ENCODE measurements around the gene SRPX2.

The SRPX2 gene

DNA sequence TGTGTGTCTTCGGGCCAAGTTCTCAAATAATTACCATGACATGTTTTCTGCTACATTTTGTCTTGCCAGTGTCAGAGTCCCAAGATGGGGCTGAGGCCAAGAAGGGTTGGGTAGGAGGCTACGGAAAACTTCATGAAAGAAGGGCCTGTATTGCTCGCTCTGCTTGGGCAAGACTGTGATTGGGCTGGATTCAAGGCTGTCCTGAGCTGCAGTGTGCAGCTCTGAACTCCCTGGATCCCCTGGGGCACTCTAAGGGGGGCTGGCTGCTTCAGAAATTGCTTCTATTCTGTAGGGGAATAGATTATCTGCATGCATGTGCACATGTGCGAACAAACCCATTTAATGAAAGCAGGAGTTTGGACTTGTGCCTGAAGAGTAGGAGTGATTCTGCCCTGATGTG lies 21.0 kb upstream of the SRPX2 start (continued):
- TF ChIP-seq, protein P1, sequence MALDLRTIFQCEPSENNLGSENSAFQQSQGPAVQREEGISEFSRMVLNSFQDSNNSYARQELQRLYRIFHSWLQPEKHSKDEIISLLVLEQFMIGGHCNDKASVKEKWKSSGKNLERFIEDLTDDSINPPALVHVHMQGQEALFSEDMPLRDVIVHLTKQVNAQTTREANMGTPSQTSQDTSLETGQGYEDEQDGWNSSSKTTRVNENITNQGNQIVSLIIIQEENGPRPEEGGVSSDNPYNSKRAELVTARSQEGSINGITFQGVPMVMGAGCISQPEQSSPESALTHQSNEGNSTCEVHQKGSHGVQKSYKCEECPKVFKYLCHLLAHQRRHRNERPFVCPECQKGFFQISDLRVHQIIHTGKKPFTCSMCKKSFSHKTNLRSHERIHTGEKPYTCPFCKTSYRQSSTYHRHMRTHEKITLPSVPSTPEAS (tag by site-specific recombination; IDR thresholded peaks at IDR 0.05) = no peak
- TF ChIP-seq ZNF140 (tag by site-specific recombination; IDR thresholded peaks at IDR 0.05) (no peak), ZEB2 (tag by site-specific recombination; IDR thresholded peaks at IDR 0.05) (no peak), MYNN (tag by site-specific recombination; IDR thresholded peaks at IDR 0.05; ENCODE audit: borderline replicate concordance) (no peak), IKZF3 (tag by site-specific recombination; IDR thresholded peaks at IDR 0.05) (no peak), ZNF133 (tag by site-specific recombination; IDR thresholded peaks at IDR 0.05) (no peak), ZNF707 (tag by site-specific recombination; IDR thresholded peaks at IDR 0.05) (no peak), ZNF664 (tag by site-specific recombination; IDR thresholded peaks at IDR 0.05) (no peak)

DNA sequence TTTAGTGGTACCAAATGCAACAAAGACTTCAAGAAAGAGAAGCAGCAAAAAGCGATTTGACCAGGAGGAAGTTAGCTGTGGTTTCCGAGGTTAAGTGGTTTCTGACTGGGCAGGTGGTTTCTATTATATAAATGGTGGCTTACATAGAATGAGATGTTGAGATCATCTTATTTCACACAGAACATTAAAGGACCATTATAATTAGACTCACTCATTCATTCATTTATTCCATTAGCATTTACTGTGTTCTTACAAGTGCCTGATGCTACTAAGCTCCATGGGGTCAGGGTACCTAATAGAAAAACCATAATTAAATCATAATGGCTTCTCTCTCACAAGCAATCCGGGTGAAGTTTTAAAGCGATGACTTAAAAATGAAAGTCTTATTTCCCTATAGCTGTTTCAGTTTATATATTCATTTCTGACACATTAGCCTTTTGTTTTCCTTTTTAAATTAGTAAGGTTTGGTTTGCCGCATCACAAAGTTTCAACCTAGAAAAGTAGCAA lies 18.0 kb upstream of the SRPX2 start:
- H3K4me1 ChIP-seq (ENCODE audit: control insufficient read depth, insufficient read depth, low read length) = no peaks in the 10 kb centered on the region
- H3K9me3 ChIP-seq (ENCODE audit: control insufficient read depth, insufficient read depth, low read depth, low read length) = no peaks in the 10 kb centered on the region
- TF ChIP-seq, protein P2, sequence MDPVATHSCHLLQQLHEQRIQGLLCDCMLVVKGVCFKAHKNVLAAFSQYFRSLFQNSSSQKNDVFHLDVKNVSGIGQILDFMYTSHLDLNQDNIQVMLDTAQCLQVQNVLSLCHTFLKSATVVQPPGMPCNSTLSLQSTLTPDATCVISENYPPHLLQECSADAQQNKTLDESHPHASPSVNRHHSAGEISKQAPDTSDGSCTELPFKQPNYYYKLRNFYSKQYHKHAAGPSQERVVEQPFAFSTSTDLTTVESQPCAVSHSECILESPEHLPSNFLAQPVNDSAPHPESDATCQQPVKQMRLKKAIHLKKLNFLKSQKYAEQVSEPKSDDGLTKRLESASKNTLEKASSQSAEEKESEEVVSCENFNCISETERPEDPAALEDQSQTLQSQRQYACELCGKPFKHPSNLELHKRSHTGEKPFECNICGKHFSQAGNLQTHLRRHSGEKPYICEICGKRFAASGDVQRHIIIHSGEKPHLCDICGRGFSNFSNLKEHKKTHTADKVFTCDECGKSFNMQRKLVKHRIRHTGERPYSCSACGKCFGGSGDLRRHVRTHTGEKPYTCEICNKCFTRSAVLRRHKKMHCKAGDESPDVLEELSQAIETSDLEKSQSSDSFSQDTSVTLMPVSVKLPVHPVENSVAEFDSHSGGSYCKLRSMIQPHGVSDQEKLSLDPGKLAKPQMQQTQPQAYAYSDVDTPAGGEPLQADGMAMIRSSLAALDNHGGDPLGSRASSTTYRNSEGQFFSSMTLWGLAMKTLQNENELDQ (tag by site-specific recombination; IDR thresholded peaks at IDR 0.05; ENCODE audit: low read depth) = no peak
- TF ChIP-seq TRIM28 (IDR thresholded peaks at IDR 0.05; ENCODE audit: borderline replicate concordance, low read length) (no peak), ZSCAN16 (tag by site-specific recombination; IDR thresholded peaks at IDR 0.05) (no peak), ZNF394 (tag by site-specific recombination; IDR thresholded peaks at IDR 0.05; ENCODE audit: borderline replicate concordance) (no peak), ZNF132 (tag by site-specific recombination; IDR thresholded peaks at IDR 0.05; ENCODE audit: borderline replicate concordance) (no peak), IKZF3 (tag by site-specific recombination; IDR thresholded peaks at IDR 0.05) (no peak), ZNF423 (tag by site-specific recombination; IDR thresholded peaks at IDR 0.05) (no peak), OVOL3 (tag by site-specific recombination; IDR thresholded peaks at IDR 0.05) (no peak), HOXA7 (CRISPR knock-in tag; IDR thresholded peaks at IDR 0.05; ENCODE audit: borderline replicate concordance) (no peak), ZNF654 (tag by site-specific recombination; IDR thresholded peaks at IDR 0.05; ENCODE audit: low read depth) (no peak), OSR2 (tag by site-specific recombination; IDR thresholded peaks at IDR 0.05) (no peak)
- TF ChIP-seq, protein P3, sequence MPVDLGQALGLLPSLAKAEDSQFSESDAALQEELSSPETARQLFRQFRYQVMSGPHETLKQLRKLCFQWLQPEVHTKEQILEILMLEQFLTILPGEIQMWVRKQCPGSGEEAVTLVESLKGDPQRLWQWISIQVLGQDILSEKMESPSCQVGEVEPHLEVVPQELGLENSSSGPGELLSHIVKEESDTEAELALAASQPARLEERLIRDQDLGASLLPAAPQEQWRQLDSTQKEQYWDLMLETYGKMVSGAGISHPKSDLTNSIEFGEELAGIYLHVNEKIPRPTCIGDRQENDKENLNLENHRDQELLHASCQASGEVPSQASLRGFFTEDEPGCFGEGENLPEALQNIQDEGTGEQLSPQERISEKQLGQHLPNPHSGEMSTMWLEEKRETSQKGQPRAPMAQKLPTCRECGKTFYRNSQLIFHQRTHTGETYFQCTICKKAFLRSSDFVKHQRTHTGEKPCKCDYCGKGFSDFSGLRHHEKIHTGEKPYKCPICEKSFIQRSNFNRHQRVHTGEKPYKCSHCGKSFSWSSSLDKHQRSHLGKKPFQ (tag by site-specific recombination; IDR thresholded peaks at IDR 0.05) = no peak
- TF ChIP-seq, protein P4, sequence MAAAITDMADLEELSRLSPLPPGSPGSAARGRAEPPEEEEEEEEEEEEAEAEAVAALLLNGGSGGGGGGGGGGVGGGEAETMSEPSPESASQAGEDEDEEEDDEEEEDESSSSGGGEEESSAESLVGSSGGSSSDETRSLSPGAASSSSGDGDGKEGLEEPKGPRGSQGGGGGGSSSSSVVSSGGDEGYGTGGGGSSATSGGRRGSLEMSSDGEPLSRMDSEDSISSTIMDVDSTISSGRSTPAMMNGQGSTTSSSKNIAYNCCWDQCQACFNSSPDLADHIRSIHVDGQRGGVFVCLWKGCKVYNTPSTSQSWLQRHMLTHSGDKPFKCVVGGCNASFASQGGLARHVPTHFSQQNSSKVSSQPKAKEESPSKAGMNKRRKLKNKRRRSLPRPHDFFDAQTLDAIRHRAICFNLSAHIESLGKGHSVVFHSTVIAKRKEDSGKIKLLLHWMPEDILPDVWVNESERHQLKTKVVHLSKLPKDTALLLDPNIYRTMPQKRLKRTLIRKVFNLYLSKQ (tag by site-specific recombination; IDR thresholded peaks at IDR 0.05; ENCODE audit: borderline replicate concordance) = no peak
- TF ChIP-seq, protein P5, sequence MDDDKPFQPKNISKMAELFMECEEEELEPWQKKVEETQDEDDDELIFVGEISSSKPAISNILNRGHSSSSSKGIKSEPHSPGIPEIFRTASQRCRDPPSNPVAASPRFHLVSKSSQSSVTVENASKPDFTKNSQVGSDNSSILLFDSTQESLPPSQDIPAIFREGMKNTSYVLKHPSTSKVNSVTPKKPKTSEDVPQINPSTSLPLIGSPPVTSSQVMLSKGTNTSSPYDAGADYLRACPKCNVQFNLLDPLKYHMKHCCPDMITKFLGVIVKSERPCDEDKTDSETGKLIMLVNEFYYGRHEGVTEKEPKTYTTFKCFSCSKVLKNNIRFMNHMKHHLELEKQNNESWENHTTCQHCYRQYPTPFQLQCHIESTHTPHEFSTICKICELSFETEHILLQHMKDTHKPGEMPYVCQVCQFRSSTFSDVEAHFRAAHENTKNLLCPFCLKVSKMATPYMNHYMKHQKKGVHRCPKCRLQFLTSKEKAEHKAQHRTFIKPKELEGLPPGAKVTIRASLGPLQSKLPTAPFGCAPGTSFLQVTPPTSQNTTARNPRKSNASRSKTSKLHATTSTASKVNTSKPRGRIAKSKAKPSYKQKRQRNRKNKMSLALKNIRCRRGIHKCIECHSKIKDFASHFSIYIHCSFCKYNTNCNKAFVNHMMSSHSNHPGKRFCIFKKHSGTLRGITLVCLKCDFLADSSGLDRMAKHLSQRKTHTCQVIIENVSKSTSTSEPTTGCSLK (tag by site-specific recombination; IDR thresholded peaks at IDR 0.05) = no peak
- H3K36me3 ChIP-seq (ENCODE audit: control insufficient read depth in 2 of 2, insufficient read depth in 1 of 2, low read length in 2 of 2) = peaks cover 0 to 25% of the 10 kb centered on the region in 2 experiments; a peak in 2 of 3 replicates
- no peak overlapping the region for H3K27ac ChIP-seq (ENCODE audit: extremely low read depth, low read depth, low read length)
- H3K4me3 ChIP-seq (ENCODE audit: low read depth, low read length) = no peak overlapping the region
- CTCF ChIA-PET = interaction anchor here (0.6 to 1.2 kb wide), 3 partner anchors 17 to 1311 kb away, joined by 3 read pairs; no protein-coding TSS in a partner anchor
- POLR2A ChIA-PET = no interaction called here

Measured in HEK293 (cell line).